GM12873 (cell line): ENCODE results near the gene FDX1.

ENCODE experiments used
- CTCF ChIP-seq: IDR thresholded peaks from 2 replicates; pipeline ENCODE4 v1.5.1; 2012; ENCODE audit warnings: low read depth, mild to moderate bottlenecking, moderate library complexity, low read length, control low read depth; ENCODE audit not compliant: insufficient read depth; ENCODE audit errors: missing control alignments

The FDX1 gene

GRCh38 chr11:110435780-110436717, 6.3 kb downstream of the FDX1 start:
- no peak for TF ChIP-seq CTCF

- no peak for TF ChIP-seq CTCF
Observed at GRCh38 chr11:110438017-110438416, 8.3 kb downstream of the FDX1 start.

GRCh38 chr11:110445437-110445836, 15.7 kb downstream of the FDX1 start:
- TF ChIP-seq CTCF, result no peak

GRCh38 chr11:110446061-110446460, 16.3 kb downstream of the FDX1 start:
- TF ChIP-seq CTCF, result no peak

GRCh38 chr11:110446594-110446993, 16.8 kb downstream of the FDX1 start:
- TF ChIP-seq CTCF, result no peak

- TF ChIP-seq CTCF, result no peak
Observed at GRCh38 chr11:110447343-110447742, 17.6 kb downstream of the FDX1 start.

- TF ChIP-seq CTCF, result peak; percentile 44
Observed at GRCh38 chr11:110447897-110448745, 18.4 kb downstream of the FDX1 start.
